Thyroid gland (tissue), 4 donors: Measurements from ENCODE around the gene FBXO27. TPM values are rescaled to one million over a fixed set of nuclear protein-coding genes. Genes with fewer than 3 reads are reported as not detected.

Source experiments
- DNase-seq, 2 donors: peaks; one replicate each; pipeline ENCODE4 v3.0.0-alpha.2; 2019
- H3K27ac ChIP-seq, 3 donors: fragments of 200-600 bp; sonication (generic); 1 replicate in 2 of 3; 2 replicates in 1 of 3; pipeline ENCODE4 v1.5.1; 2016 to 2019; ENCODE audit warnings: mild to moderate bottlenecking in 1 of 3, moderate library complexity in 1 of 3
- H3K27me3 ChIP-seq: fragments of 200-600 bp; sonication (generic); one replicate; pipeline ENCODE4 v1.5.1; 2019
- H3K36me3 ChIP-seq, 2 donors: fragments of 200-600 bp; sonication (generic); one replicate each; pipeline ENCODE4 v1.5.1; 2016 to 2019
- H3K4me1 ChIP-seq, 2 donors: fragments of 200-600 bp; sonication (generic); one replicate each; pipeline ENCODE4 v1.5.1; 2017 to 2019
- H3K4me3 ChIP-seq, 3 donors: fragments of 200-600 bp; sonication (generic); replicated peaks in 1 of 3; 1 replicate in 2 of 3; 2 replicates in 1 of 3; pipeline ENCODE4 v1.5.1; 2016; ENCODE audit warnings: mild to moderate bottlenecking in 1 of 3
- H3K9me3 ChIP-seq: fragments of 200-600 bp; sonication (generic); one replicate; pipeline ENCODE4 v1.5.1; 2017
- CTCF ChIP-seq, 6 experiments: fragments of 200-600 bp in 3 of 6; fragments of 450-650 bp in 3 of 6; sonication (generic) in 3 of 6; IDR thresholded peaks; one replicate each; pipeline ENCODE4 v1.5.1; 2016 to 2019; ENCODE audit warnings: antibody characterized with exemption in 6 of 6, mild to moderate bottlenecking in 2 of 6, inconsistent platforms in 1 of 6, moderate library complexity in 1 of 6
- POLR2A ChIP-seq, 2 donors: fragments of 450-650 bp; IDR thresholded peaks; one replicate each; pipeline ENCODE4 v1.6.1; 2017; ENCODE audit warnings: antibody characterized with exemption in 2 of 2, mild to moderate bottlenecking in 2 of 2, moderate library complexity in 1 of 2
- WGBS, 2 donors: methylation state at CpG; one replicate each; pipeline ENCODE4 v1.1.5; 2017; 5-methylcytosine and 5-hydroxymethylcytosine counted together
- intact Hi-C: fragments of 100-400 bp; cut with DNase I; formaldehyde crosslinking; loops from one replicate; pipeline ENCODE4 v1.15.1; 2023
- total RNA-seq, 4 donors: library from RNA; depleted of rRNA; stranded (reverse); fragments of >200 nt; gene quantifications; one replicate each; pipeline ENCODE4 v1.2.3, GENCODE V29; 2016

The FBXO27 gene
- total RNA-seq, 4 donors from 2014 or later, result 0.24 to 5.0 (median 3.0) TPM

GRCh38 chr19:39065928-39066327, 33.6 kb upstream of the FBXO27 start:
- no peaks in the 10 kb centered on the region for H3K9me3 ChIP-seq
- 77 to 81% methylated on average over 3 of the region's 3 CpGs for WGBS, 2 donors
- H3K36me3 ChIP-seq, result no peaks in the 10 kb centered on the region
- no peak overlapping the region for H3K4me3 ChIP-seq
- no peaks in the 10 kb centered on the region for H3K27me3 ChIP-seq
- no peaks in the 10 kb centered on the region for H3K4me1 ChIP-seq
- intact Hi-C loops, result no loop called here
- TF ChIP-seq CTCF (IDR thresholded peaks at IDR 0.05), result no peak
- no peak for TF ChIP-seq POLR2A (IDR thresholded peaks at IDR 0.05)
- H3K27ac ChIP-seq, result no peak overlapping the region
- DNase-seq, result no peak

- intact Hi-C loops, result no loop called here
- Histone ChIP-seq H3K4me1 (no peaks in the 10 kb centered on the region), H3K27me3 (no peaks in the 10 kb centered on the region), H3K27ac (no peak overlapping the region), H3K36me3 (no peaks in the 10 kb centered on the region), H3K4me3 (no peak overlapping the region), H3K9me3 (no peaks in the 10 kb centered on the region)
- 88 to 91% methylated on average over 6 of the region's 6 CpGs for WGBS, 2 donors
- DNase-seq, result no peak
- no peak for TF ChIP-seq CTCF (IDR thresholded peaks at IDR 0.05)
- TF ChIP-seq POLR2A (IDR thresholded peaks at IDR 0.05), result no peak
Measured at GRCh38 chr19:39064405-39064804, 32.1 kb upstream of the FBXO27 start.

- WGBS, 2 donors, result 79 to 85% methylated on average over 4 of the region's 4 CpGs
- Histone ChIP-seq H3K4me1 (no peaks in the 10 kb centered on the region), H3K36me3 (no peaks in the 10 kb centered on the region), H3K4me3 (no peak overlapping the region), H3K27ac (no peak overlapping the region), H3K9me3 (no peaks in the 10 kb centered on the region), H3K27me3 (no peaks in the 10 kb centered on the region)
- TF ChIP-seq CTCF (IDR thresholded peaks at IDR 0.05) (no peak), POLR2A (IDR thresholded peaks at IDR 0.05) (no peak)
- intact Hi-C loops, result no loop called here
- no peak for DNase-seq
Measured at GRCh38 chr19:39060171-39060570, 27.8 kb upstream of the FBXO27 start.

- no peak for DNase-seq
- intact Hi-C loops, result no loop called here
- H3K27me3 ChIP-seq, result no peaks in the 10 kb centered on the region
- no peak overlapping the region for H3K4me3 ChIP-seq
- H3K27ac ChIP-seq, result no peak overlapping the region
- H3K9me3 ChIP-seq, result no peaks in the 10 kb centered on the region
- no peaks in the 10 kb centered on the region for H3K36me3 ChIP-seq
- no peaks in the 10 kb centered on the region for H3K4me1 ChIP-seq
- TF ChIP-seq POLR2A (IDR thresholded peaks at IDR 0.05) (no peak), CTCF (IDR thresholded peaks at IDR 0.05) (no peak)
Measured at GRCh38 chr19:39059302-39059701, 27.0 kb upstream of the FBXO27 start.

- no peak overlapping the region for H3K4me3 ChIP-seq
- no peaks in the 10 kb centered on the region for H3K4me1 ChIP-seq
- no peak overlapping the region for H3K27ac ChIP-seq
- no peaks in the 10 kb centered on the region for H3K36me3 ChIP-seq
- H3K27me3 ChIP-seq, result no peaks in the 10 kb centered on the region
- 68 to 88% methylated on average over 3 of the region's 3 CpGs for WGBS, 2 donors
- intact Hi-C loops, result no loop called here
- TF ChIP-seq CTCF (IDR thresholded peaks at IDR 0.05), result no peak
- no peak for TF ChIP-seq POLR2A (IDR thresholded peaks at IDR 0.05)
- DNase-seq, result no peak
- no peaks in the 10 kb centered on the region for H3K9me3 ChIP-seq
Measured at GRCh38 chr19:39057615-39058014, 25.3 kb upstream of the FBXO27 start.
